ENCODE data around the gene TMEM38A. TPM values are rescaled to one million over a fixed set of nuclear protein-coding genes. Genes with fewer than 3 reads are reported as not detected.
A peak's percentile ranks its signal among the peaks of the same experiment; 100 is the strongest.
"Not testable (repeated sequence)": the region's sequence is repeated elsewhere in the genome, so short reads cannot be mapped to it uniquely, and the experiment has no call there.

Gene TMEM38A
- total and polyA plus RNA-seq, 2 donors: 1.4 to 3.2 TPM

DNA sequence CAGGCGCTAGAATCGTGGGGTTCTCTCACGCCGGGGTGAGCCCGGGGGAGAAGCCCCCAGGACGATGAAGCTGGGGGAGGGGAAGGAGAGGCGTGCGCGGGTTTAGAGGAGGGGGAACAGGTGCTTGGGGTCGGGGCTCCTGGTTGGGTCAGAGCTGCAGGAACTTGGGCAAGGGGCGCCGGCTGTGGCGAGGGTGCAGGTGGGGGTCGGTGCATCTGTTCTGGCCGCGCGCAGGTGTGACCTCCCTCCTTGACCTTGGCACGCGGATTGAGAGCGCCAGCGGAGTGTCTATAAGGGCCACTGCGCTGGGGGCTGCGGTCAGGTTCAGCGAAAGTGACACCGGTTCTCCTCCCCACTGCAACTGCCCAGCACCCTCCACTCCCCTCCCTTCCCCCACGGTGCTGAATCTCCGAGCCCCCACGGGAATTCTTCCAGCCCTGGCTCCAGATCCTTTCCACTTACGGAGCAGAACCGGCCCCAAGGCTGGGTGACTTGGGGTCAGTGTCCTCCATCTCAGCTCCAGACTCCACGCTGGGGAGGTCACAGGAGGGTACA lies 618 bp downstream of the TMEM38A start:
- H3K9me3 ChIP-seq (ENCODE audit: control insufficient read depth in 2 of 2, insufficient read depth in 1 of 2, low read length in 1 of 2): peaks cover 0 to 3% of the 10 kb centered on the region in 2 donors
- DNase-seq (ENCODE audit: low read depth in 6 of 9, low spot score in 9 of 9): peak in 2 of 9 donors; percentile 3 to 10
- 2% methylated on average over 31 of the region's 31 CpGs for WGBS
- peak overlapping the region in 1 of 2 donors; percentile 76 for H3K4me3 ChIP-seq (ENCODE audit: low read length in 2 of 2)
- H3K4me1 ChIP-seq (ENCODE audit: control insufficient read depth in 2 of 2, insufficient read depth in 2 of 2, low read length in 2 of 2): peaks cover 23 to 26% of the 10 kb centered on the region in 2 donors
- peaks cover 10 to 37% of the 10 kb centered on the region in 2 donors for H3K27me3 ChIP-seq (ENCODE audit: control insufficient read depth in 2 of 2, insufficient read depth in 1 of 2, low read length in 1 of 2)
- H3K27ac ChIP-seq (ENCODE audit: low read depth in 1 of 2, low read length in 1 of 2): peak overlapping the region in 1 of 2 donors; percentile 47
- H3K36me3 ChIP-seq (ENCODE audit: control insufficient read depth in 2 of 2, insufficient read depth in 2 of 2, low read length in 1 of 2): peaks cover 17 to 22% of the 10 kb centered on the region in 2 donors

DNA sequence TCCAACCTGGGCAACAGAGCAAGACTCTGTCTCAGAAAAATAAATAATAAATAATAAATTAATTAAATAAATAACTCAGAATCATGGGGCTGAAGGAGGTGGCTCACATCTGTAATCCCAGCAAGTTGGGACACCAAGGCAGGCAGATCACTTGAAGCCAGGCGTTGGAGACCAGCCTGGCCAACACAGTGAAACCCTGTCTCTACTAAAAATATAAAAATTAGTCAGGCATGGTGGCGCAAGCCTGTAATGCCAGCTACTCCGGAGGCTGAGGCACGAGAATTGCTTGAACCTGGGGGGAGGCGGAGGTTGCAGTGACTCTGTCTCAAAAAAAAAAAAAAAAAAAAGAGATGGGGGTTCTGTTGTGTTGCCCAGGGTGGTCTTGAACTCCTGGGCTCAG lies 7.2 kb downstream of the TMEM38A start:
- Histone ChIP-seq H3K27me3 (ENCODE audit: control insufficient read depth in 2 of 2, insufficient read depth in 1 of 2, low read length in 1 of 2) (peaks cover 0 to 8% of the 10 kb centered on the region in 2 donors), H3K9me3 (ENCODE audit: control insufficient read depth in 2 of 2, insufficient read depth in 1 of 2, low read length in 1 of 2) (no peaks in the 10 kb centered on the region), H3K4me1 (ENCODE audit: control insufficient read depth in 2 of 2, insufficient read depth in 2 of 2, low read length in 2 of 2) (no peaks in the 10 kb centered on the region), H3K4me3 (ENCODE audit: low read length in 2 of 2) (no peak overlapping the region), H3K27ac (ENCODE audit: low read depth in 1 of 2, low read length in 1 of 2) (no peak overlapping the region), H3K36me3 (ENCODE audit: control insufficient read depth in 2 of 2, insufficient read depth in 2 of 2, low read length in 1 of 2) (no peaks in the 10 kb centered on the region)
- no peak for DNase-seq (ENCODE audit: low read depth in 6 of 9, low spot score in 9 of 9)
- WGBS: 96% methylated on average over 5 of the region's 5 CpGs

DNA sequence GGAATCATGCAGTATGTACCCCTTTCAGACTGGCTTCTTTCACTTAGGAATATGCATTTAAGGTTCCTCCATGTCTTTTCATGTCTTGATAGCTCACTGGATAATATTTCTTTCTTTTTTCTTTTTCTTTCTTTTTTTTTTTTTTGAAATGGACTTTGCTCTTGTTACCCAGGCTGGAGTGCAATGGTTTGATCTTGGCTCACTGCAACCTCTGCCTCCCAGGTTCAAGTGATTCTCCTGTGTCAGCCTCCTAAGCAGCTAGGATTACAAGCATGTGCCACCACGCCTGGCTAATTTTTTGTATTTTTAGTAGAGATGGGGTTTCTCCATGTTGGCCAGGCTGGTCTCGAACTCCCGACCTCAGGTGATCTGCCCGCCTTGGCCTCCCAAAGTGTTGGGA lies 7.8 kb downstream of the TMEM38A start:
- H3K36me3 ChIP-seq (ENCODE audit: control insufficient read depth in 2 of 2, insufficient read depth in 2 of 2, low read length in 1 of 2): not testable (repeated sequence)
- 96% methylated on average over 4 of the region's 4 CpGs for WGBS

DNA sequence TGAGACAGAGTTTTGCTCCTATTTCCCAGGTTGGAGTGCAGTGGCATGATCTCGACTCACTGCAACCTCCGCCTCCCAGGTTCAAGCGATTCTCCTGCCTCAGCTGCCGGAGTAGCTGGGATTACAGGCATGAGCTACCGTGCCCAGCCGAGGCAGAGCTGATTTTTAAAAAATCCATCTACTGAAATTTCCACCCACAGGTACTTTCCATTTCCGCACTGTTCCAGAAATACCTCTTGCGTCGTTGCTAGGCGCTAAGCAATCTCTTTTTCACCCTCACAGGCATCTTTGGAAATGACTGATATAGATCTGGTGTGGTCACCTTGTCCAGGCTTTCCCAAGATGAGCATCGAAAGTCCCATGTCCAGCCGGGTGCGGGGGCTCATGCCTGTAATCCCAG lies 9.4 kb downstream of the TMEM38A start:
- DNase-seq (ENCODE audit: low read depth in 6 of 9, low spot score in 9 of 9): no peak
- H3K4me3 ChIP-seq (ENCODE audit: low read length in 2 of 2): no peak overlapping the region
- no peaks in the 10 kb centered on the region for H3K9me3 ChIP-seq (ENCODE audit: control insufficient read depth in 2 of 2, insufficient read depth in 1 of 2, low read length in 1 of 2)
- 97% methylated on average over 13 of the region's 13 CpGs for WGBS
- H3K27me3 ChIP-seq (ENCODE audit: control insufficient read depth in 2 of 2, insufficient read depth in 1 of 2, low read length in 1 of 2): no peaks in the 10 kb centered on the region
- H3K4me1 ChIP-seq (ENCODE audit: control insufficient read depth in 2 of 2, insufficient read depth in 2 of 2, low read length in 2 of 2): no peaks in the 10 kb centered on the region
- H3K36me3 ChIP-seq (ENCODE audit: control insufficient read depth in 2 of 2, insufficient read depth in 2 of 2, low read length in 1 of 2): no peaks in the 10 kb centered on the region
- no peak overlapping the region for H3K27ac ChIP-seq (ENCODE audit: low read depth in 1 of 2, low read length in 1 of 2)

More for the DNA sequence above, 7.8 kb downstream of the TMEM38A start:
- not testable (repeated sequence) for DNase-seq (ENCODE audit: low read depth in 6 of 9, low spot score in 9 of 9); H3K4me3 ChIP-seq (ENCODE audit: low read length in 2 of 2); H3K27me3 ChIP-seq (ENCODE audit: control insufficient read depth in 2 of 2, insufficient read depth in 1 of 2, low read length in 1 of 2); H3K4me1 ChIP-seq (ENCODE audit: control insufficient read depth in 2 of 2, insufficient read depth in 2 of 2, low read length in 2 of 2); H3K9me3 ChIP-seq (ENCODE audit: control insufficient read depth in 2 of 2, insufficient read depth in 1 of 2, low read length in 1 of 2); H3K27ac ChIP-seq (ENCODE audit: low read depth in 1 of 2, low read length in 1 of 2)

DNA sequence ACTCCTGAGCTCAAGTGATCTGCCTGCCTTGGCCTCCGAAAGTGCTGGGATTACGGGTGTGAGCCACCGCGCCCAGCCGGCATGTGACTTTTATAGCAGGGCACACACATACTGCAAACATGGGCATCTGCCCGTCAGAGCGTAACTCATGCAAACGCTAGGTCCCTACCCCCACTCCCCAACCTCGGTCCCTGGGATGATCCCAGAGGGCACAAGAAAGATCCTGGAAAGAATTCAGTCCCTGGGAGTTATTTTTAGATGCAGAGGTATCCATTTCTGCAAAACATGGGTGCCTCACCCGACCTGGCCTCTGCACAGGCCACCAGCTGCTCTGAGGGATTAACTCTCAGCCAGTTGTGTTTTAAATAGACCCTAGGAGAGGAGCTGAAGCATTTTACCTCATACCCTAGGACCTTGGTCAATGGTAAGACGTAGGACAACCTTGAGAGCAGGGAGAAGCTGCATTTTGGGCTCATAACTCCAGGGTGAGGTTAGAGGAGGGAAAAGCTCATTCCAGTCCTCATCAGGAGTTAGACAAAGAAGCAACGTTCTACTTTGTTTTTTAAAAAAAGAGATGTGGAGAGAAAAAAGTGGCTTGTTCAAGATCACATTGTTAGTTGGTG lies 10.8 kb downstream of the TMEM38A start:
- H3K27ac ChIP-seq (ENCODE audit: low read depth in 1 of 2, low read length in 1 of 2): no peak overlapping the region
- WGBS: 87% methylated on average over 12 of the region's 12 CpGs

DNA sequence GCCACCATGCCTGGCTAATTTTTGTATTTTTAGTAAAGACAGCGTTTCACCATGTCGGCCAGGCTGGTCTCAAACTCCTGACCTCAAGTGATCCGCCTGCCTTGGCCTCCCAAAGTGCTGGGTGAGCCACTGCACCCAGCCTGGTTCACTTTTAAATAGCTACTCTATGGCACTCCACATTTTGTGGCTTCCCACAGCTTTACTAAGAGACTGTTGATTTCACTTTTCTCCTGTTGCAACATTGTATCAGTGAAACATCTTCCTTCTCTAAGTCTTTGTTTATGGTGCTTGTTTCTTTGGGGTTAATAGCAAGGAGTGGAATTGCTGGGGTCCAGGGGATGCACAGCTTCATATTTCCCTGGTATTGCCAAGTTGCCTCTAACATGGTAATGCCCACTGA lies 12.3 kb downstream of the TMEM38A start:
- no peak for DNase-seq (ENCODE audit: low read depth in 6 of 9, low spot score in 9 of 9)
- Histone ChIP-seq H3K36me3 (ENCODE audit: control insufficient read depth in 2 of 2, insufficient read depth in 2 of 2, low read length in 1 of 2) (no peaks in the 10 kb centered on the region), H3K4me1 (ENCODE audit: control insufficient read depth in 2 of 2, insufficient read depth in 2 of 2, low read length in 2 of 2) (no peaks in the 10 kb centered on the region), H3K4me3 (ENCODE audit: low read length in 2 of 2) (no peak overlapping the region), H3K27me3 (ENCODE audit: control insufficient read depth in 2 of 2, insufficient read depth in 1 of 2, low read length in 1 of 2) (no peaks in the 10 kb centered on the region), H3K9me3 (ENCODE audit: control insufficient read depth in 2 of 2, insufficient read depth in 1 of 2, low read length in 1 of 2) (no peaks in the 10 kb centered on the region), H3K27ac (ENCODE audit: low read depth in 1 of 2, low read length in 1 of 2) (no peak overlapping the region)
- 94% methylated on average over 3 of the region's 3 CpGs for WGBS

More for the DNA sequence above, 10.8 kb downstream of the TMEM38A start:
- H3K4me3 ChIP-seq (ENCODE audit: low read length in 2 of 2): no peak overlapping the region
- no peaks in the 10 kb centered on the region for H3K27me3 ChIP-seq (ENCODE audit: control insufficient read depth in 2 of 2, insufficient read depth in 1 of 2, low read length in 1 of 2)
- H3K9me3 ChIP-seq (ENCODE audit: control insufficient read depth in 2 of 2, insufficient read depth in 1 of 2, low read length in 1 of 2): no peaks in the 10 kb centered on the region
- DNase-seq (ENCODE audit: low read depth in 6 of 9, low spot score in 9 of 9): no peak
- no peaks in the 10 kb centered on the region for H3K36me3 ChIP-seq (ENCODE audit: control insufficient read depth in 2 of 2, insufficient read depth in 2 of 2, low read length in 1 of 2)
- H3K4me1 ChIP-seq (ENCODE audit: control insufficient read depth in 2 of 2, insufficient read depth in 2 of 2, low read length in 2 of 2): no peaks in the 10 kb centered on the region

DNA sequence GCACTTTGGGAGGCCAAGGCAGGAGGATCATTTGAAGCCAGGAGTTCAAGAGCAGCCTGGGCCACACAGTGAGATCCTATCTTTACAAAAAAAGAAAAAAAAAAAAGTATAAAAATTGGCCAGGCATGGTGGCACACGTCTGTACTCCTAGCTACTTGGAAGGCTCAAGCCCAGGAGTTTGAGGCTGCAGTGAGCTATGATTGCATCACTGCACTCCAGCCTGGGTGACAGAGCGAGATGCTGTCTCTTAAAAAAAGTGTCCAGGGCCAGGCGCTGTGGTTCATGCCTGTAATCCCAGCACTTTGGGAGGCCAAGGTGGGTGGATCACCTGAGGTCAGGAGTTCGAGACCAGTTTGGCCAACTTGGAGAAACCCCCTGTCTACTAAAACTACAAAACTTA lies 12.9 kb downstream of the TMEM38A start:
- WGBS: 96% methylated on average over 4 of the region's 4 CpGs
- H3K27ac ChIP-seq (ENCODE audit: low read depth in 1 of 2, low read length in 1 of 2); H3K4me3 ChIP-seq (ENCODE audit: low read length in 2 of 2); DNase-seq (ENCODE audit: low read depth in 6 of 9, low spot score in 9 of 9); H3K9me3 ChIP-seq (ENCODE audit: control insufficient read depth in 2 of 2, insufficient read depth in 1 of 2, low read length in 1 of 2); H3K4me1 ChIP-seq (ENCODE audit: control insufficient read depth in 2 of 2, insufficient read depth in 2 of 2, low read length in 2 of 2); H3K27me3 ChIP-seq (ENCODE audit: control insufficient read depth in 2 of 2, insufficient read depth in 1 of 2, low read length in 1 of 2); H3K36me3 ChIP-seq (ENCODE audit: control insufficient read depth in 2 of 2, insufficient read depth in 2 of 2, low read length in 1 of 2): not testable (repeated sequence)

DNA sequence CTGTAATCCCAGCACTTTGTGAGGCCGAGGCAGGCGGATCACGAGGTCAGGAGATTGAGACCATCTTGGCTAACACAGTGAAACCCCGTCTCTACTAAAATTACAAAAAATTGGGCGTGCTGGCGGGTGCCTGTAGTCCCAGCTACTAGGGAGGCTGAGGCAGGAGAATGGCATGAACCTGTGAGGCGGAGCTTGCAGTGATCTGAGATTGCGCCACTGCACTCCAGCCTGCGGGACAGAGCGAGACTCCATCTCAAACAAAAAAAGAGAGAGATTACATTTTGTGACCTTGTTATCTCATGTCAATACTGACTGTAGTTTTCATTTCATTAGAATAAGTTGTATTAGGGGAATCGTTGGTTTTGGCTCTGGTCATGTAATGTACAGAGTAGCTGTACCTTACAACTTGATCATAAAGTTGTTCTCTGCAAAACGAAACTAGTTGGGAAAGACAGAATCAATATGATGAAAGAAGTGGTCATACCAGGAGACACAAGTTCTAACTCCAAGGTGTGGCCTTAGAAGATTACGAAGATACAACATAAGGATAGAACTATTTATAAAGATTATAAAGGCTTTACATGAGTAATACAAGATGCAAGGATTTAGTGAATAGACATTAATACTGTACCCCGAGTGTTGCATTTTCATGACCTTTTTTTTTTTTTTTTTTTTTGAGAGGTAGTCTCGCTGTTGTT lies 15.3 kb downstream of the TMEM38A start:
- Histone ChIP-seq H3K4me1 (ENCODE audit: control insufficient read depth in 2 of 2, insufficient read depth in 2 of 2, low read length in 2 of 2) (no peaks in the 10 kb centered on the region), H3K36me3 (ENCODE audit: control insufficient read depth in 2 of 2, insufficient read depth in 2 of 2, low read length in 1 of 2) (no peaks in the 10 kb centered on the region), H3K27ac (ENCODE audit: low read depth in 1 of 2, low read length in 1 of 2) (no peak overlapping the region), H3K27me3 (ENCODE audit: control insufficient read depth in 2 of 2, insufficient read depth in 1 of 2, low read length in 1 of 2) (no peaks in the 10 kb centered on the region), H3K4me3 (ENCODE audit: low read length in 2 of 2) (no peak overlapping the region), H3K9me3 (ENCODE audit: control insufficient read depth in 2 of 2, insufficient read depth in 1 of 2, low read length in 1 of 2) (peaks cover 0 to 9% of the 10 kb centered on the region in 2 donors)
- 96% methylated on average over 15 of the region's 15 CpGs for WGBS
- no peak for DNase-seq (ENCODE audit: low read depth in 6 of 9, low spot score in 9 of 9)

DNA sequence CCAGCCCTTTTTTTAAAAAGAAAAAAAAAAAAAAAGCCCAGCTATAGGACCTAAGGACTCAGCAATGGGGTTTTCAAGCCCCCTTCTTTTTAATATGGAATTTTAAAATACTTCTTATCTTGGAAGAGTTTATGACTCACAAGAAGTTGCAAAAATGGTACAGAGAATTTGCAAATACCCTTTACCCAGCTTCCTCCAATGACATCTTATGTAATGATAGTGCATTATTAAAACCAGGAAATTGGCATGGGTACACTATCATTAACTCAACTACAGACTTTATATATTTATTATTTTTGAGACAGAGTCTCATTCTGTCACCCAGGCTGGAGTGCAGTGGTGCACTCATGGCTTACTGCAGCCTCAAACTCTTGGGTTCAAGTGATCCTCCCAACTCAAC lies 16.1 kb downstream of the TMEM38A start:
- no peaks in the 10 kb centered on the region for H3K36me3 ChIP-seq (ENCODE audit: control insufficient read depth in 2 of 2, insufficient read depth in 2 of 2, low read length in 1 of 2)
- no peak for DNase-seq (ENCODE audit: low read depth in 6 of 9, low spot score in 9 of 9)
- no peaks in the 10 kb centered on the region for H3K27me3 ChIP-seq (ENCODE audit: control insufficient read depth in 2 of 2, insufficient read depth in 1 of 2, low read length in 1 of 2)
- no peaks in the 10 kb centered on the region for H3K4me1 ChIP-seq (ENCODE audit: control insufficient read depth in 2 of 2, insufficient read depth in 2 of 2, low read length in 2 of 2)
- no peak overlapping the region for H3K4me3 ChIP-seq (ENCODE audit: low read length in 2 of 2)
- no peak overlapping the region for H3K27ac ChIP-seq (ENCODE audit: low read depth in 1 of 2, low read length in 1 of 2)
- H3K9me3 ChIP-seq (ENCODE audit: control insufficient read depth in 2 of 2, insufficient read depth in 1 of 2, low read length in 1 of 2): peaks cover 2 to 11% of the 10 kb centered on the region in 2 donors
